PC-3 (cell line): ENCODE results near the gene FOXP1.

Experiments
- EZH2 ChIP-seq: fragments of 300-600 bp; sonication (generic); IDR thresholded peaks from one replicate; pipeline ENCODE4 v1.6.1; 2017; ENCODE audit warnings: antibody characterized with exemption, mild to moderate bottlenecking, low read length; ENCODE audit not compliant: unreplicated experiment
- EZH2phosphoT487 ChIP-seq: fragments of 300-600 bp; sonication (generic); IDR thresholded peaks from 2 replicates; pipeline ENCODE4 v1.6.1; 2018; ENCODE audit warnings: mild to moderate bottlenecking, antibody characterized with exemption, low read length, borderline replicate concordance
- TF ChIP-seq, protein P1 (sequence below): fragments of 300-600 bp; sonication (generic); conservative IDR thresholded peaks from 2 replicates; pipeline ENCODE4 v1.5.1; 2017; ENCODE audit warnings: antibody characterized with exemption, low read depth, mild to moderate bottlenecking, low read length

DNA sequence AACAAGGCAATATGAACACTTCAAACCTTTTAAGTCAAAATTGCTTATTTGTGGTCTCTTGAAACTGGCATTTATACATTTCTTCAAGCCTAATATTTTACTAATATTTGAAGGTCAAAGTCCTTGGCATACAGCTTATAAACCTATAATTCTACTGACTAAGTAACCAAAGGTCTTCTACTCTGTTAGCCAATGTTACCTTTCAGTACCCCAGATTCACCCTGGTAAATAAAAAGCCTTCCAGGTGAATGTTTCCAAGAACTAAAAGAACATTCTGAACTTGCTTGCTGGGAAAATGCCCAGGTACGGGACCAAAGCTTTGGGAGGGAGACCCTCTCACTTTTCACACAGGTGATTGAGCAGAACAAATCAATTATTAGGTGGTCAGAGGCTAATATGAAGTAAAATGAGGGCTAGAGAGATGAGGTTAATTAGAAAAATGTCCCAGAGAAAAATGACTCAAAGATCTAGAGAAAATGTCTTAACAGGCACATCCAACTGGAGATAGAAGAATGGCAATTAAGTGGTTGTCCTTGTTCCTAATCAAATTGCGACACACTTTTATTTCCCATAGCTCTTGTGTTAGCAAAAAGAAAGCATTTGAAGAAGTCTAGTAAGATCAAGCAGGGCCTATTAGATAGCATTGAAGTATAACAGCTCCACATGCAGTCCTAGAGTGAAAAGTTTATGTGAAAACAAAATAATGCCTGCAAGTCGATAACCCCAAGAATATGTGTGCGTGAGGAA is 232.0 kb downstream of the FOXP1 start:
- TF ChIP-seq, protein P1, sequence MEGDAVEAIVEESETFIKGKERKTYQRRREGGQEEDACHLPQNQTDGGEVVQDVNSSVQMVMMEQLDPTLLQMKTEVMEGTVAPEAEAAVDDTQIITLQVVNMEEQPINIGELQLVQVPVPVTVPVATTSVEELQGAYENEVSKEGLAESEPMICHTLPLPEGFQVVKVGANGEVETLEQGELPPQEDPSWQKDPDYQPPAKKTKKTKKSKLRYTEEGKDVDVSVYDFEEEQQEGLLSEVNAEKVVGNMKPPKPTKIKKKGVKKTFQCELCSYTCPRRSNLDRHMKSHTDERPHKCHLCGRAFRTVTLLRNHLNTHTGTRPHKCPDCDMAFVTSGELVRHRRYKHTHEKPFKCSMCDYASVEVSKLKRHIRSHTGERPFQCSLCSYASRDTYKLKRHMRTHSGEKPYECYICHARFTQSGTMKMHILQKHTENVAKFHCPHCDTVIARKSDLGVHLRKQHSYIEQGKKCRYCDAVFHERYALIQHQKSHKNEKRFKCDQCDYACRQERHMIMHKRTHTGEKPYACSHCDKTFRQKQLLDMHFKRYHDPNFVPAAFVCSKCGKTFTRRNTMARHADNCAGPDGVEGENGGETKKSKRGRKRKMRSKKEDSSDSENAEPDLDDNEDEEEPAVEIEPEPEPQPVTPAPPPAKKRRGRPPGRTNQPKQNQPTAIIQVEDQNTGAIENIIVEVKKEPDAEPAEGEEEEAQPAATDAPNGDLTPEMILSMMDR = no peak
- TF ChIP-seq EZH2phosphoT487 (no peak), EZH2 (no peak)
